RWPE2 (cell line): ENCODE measurements around the gene HDAC11.

Experiments
- ATAC-seq: fragments of 200-7000 bp; cut with Tn5 transposase; 3 replicates; pipeline ENCODE4 v1.9.1; 2021; ENCODE audit warnings: low read depth
- DNase-seq: peaks from one replicate; pipeline ENCODE4 v3.0.0-alpha.2; 2020; ENCODE audit warnings: low spot score
- H3K27ac ChIP-seq: fragments of 450-650 bp; 2 replicates; pipeline ENCODE4 v1.5.1; 2017; ENCODE audit warnings: mild to moderate bottlenecking; ENCODE audit not compliant: poor library complexity, severe bottlenecking
- H3K27me3 ChIP-seq: fragments of 250-450 bp; sonication (Bioruptor Pico); 2 replicates; pipeline ENCODE4 v1.5.1; 2021; ENCODE audit warnings: mild to moderate bottlenecking, moderate library complexity; ENCODE audit not compliant: insufficient read depth, poor library complexity, severe bottlenecking
- H3K36me3 ChIP-seq: fragments of 250-450 bp; sonication (Bioruptor Pico); 2 replicates; pipeline ENCODE4 v1.5.1; 2020; ENCODE audit warnings: low read depth, mild to moderate bottlenecking, moderate library complexity
- H3K4me1 ChIP-seq: fragments of 250-450 bp; sonication (Bioruptor Pico); 2 replicates; pipeline ENCODE4 v1.5.1; 2021; ENCODE audit warnings: mild to moderate bottlenecking, moderate library complexity; ENCODE audit not compliant: insufficient read depth, poor library complexity, severe bottlenecking
- H3K4me3 ChIP-seq: fragments of 250-450 bp; sonication (Bioruptor Pico); 2 replicates; pipeline ENCODE4 v1.5.1; 2021; ENCODE audit warnings: mild to moderate bottlenecking, moderate library complexity; ENCODE audit not compliant: severe bottlenecking
- H3K9me3 ChIP-seq: fragments of 250-450 bp; sonication (Bioruptor Pico); 2 replicates; pipeline ENCODE4 v1.5.1; 2021; ENCODE audit warnings: mild to moderate bottlenecking, moderate library complexity; ENCODE audit not compliant: severe bottlenecking
- TF ChIP-seq, protein P1 (sequence below): fragments of 450-650 bp; IDR thresholded peaks from one replicate; pipeline ENCODE4 v1.5.1; 2017; ENCODE audit warnings: mild to moderate bottlenecking, moderate library complexity; ENCODE audit not compliant: poor library complexity, severe bottlenecking

Gene HDAC11

DNA sequence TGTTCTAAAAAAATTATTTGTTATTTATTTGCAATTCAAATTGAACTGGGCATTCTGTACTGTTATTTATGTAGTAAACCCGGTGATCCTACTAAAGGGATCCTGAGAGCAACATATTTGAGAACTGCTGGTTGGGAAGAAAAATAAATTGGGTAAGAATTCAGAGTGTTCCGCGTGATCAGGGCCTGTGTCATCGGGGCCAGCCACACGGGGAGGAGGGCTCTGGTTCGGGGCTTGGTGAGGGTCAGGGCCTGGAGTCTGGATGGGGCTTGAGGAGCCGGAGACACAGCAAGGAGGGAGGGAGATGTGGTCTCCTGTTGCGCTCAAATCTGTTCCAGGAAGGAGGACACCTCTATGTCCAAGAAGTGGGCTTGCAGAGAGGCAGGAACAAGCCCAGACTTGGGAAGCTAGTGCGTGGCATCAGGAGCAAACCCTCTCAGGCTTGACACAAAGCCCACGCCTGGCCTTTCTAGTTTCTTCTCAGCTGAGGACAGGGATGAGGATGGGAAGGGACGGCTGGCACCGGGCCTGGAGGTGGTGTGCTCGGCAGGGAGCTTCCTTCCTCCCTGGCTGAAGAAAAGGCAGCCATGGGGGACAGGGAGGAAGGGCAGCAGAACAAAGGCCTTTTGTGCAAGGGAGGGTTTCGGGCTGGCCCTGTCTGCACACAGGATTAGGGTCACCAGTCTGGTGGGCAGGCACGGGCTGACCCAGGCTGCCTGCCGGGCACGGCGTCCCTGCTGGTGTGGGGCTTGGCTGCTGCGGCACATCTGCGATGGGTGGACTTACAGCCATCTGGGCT is 45.9 kb downstream of the HDAC11 start:
- DNase-seq, result peak; percentile 49
- TF ChIP-seq, protein P1, sequence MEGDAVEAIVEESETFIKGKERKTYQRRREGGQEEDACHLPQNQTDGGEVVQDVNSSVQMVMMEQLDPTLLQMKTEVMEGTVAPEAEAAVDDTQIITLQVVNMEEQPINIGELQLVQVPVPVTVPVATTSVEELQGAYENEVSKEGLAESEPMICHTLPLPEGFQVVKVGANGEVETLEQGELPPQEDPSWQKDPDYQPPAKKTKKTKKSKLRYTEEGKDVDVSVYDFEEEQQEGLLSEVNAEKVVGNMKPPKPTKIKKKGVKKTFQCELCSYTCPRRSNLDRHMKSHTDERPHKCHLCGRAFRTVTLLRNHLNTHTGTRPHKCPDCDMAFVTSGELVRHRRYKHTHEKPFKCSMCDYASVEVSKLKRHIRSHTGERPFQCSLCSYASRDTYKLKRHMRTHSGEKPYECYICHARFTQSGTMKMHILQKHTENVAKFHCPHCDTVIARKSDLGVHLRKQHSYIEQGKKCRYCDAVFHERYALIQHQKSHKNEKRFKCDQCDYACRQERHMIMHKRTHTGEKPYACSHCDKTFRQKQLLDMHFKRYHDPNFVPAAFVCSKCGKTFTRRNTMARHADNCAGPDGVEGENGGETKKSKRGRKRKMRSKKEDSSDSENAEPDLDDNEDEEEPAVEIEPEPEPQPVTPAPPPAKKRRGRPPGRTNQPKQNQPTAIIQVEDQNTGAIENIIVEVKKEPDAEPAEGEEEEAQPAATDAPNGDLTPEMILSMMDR, result no peak
- Histone ChIP-seq H3K27ac (peak overlapping the region; percentile 45), H3K36me3 (no peaks in the 10 kb centered on the region), H3K4me1 (peaks cover 11% of the 10 kb centered on the region), H3K4me3 (no peak overlapping the region), H3K27me3 (no peaks in the 10 kb centered on the region), H3K9me3 (no peaks in the 10 kb centered on the region)
- ATAC-seq, result peak; percentile 68

DNA sequence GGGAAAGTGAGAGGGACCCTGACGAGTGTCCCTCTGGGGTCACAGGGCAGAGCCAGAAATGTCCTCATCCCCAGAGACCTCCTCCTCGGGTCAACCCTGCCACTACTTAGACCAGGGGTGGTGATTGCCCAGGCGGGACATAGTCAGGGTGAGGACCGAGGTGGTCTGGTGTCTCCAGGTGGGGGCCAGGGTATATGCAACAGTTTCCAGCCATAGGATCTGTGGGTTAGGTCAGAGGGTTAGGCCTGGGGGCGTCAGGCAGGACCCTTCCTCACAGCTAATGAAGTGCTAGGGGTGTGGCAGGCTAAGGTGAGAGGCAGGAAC is 46.5 kb downstream of the HDAC11 start:
- ATAC-seq, result no peak
- Histone ChIP-seq H3K9me3 (no peaks in the 10 kb centered on the region), H3K4me1 (peaks cover 11% of the 10 kb centered on the region), H3K27me3 (no peaks in the 10 kb centered on the region), H3K27ac (peak overlapping the region; percentile 45), H3K4me3 (no peak overlapping the region), H3K36me3 (no peaks in the 10 kb centered on the region)
- DNase-seq, result no peak
- TF ChIP-seq, protein P1, result no peak

DNA sequence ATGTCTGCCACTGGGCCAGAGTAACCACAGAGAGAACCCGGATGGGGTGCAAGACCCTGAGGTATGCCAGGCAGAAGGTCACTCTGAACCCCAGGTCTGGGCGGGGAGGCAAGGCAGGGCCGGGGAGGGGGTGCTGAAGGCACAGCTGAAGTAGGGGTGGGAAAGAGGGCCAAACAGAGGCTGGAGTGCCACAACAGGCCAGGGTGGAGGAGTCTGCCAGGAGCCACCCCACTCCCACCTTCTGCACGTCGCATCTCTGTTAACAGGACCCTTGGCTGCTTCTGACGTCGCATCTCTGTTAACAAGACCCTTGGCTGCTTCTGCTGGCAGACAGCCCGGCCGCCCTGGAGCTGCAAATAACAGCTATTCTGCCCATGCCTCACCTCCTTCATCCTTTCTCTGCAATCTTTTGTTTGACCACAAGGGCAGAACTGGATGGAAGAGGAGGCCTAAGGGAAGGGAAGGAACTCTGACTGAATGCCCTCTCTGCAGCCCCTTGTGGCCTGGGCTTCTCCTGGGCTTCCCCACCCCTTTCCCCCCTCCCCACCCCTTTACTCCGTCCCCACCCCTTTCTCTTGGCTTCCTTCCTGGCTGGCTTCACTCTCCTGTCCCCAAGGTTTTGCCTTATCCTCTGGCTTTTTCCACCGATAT is 48.2 kb downstream of the HDAC11 start:
- Histone ChIP-seq H3K36me3 (no peaks in the 10 kb centered on the region), H3K4me3 (no peak overlapping the region), H3K27ac (no peak overlapping the region), H3K4me1 (peaks cover 11% of the 10 kb centered on the region), H3K9me3 (no peaks in the 10 kb centered on the region), H3K27me3 (no peaks in the 10 kb centered on the region)
- TF ChIP-seq, protein P1, result peak; percentile 19
- ATAC-seq (peak; percentile 64; the same call in 2 of the 3 replicates), DNase-seq (no peak)

DNA sequence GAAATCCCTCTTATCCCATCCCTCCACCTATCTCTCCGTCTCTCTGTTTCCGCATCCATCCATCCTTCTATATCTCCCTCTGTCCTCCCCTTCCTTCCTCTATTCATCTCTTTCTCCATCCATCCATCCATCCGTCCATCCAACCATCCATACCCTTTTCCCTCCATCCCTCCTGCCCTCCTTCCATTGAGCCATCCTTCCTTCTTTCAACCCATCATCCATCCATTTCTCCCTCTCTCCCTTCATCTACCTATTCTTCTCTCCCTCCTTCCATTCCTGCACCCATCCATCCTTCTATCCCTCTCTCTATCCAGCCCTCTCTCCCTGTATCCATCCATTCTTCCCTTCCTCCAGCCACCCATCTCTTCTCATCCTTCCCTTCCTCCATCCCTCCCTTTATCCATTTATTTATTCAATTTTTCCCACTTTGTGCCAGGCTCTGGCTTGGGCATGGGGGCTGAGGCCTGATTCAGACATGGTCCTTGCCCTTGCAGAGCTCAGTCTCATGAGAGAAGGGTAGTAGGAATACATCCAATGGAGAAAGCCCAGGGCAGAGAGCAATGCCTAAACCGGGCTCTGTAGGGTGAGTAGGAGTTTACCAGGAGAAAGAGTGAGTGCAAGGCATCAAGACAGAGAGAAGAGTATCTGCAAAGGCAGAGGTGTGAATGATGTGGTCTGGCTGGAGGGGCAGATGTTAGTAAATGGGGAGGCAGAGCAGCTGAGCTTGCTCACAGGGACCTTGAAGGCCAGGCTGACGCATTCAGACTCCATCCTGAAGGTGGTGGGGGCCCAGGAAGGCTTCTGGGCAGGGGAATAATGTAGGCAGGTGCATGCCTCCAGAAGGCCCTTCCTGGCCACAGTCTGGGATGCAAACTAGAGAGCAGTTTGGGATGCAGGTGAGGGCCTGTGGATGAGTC is 49.3 kb downstream of the HDAC11 start:
- H3K27me3 ChIP-seq, result no peaks in the 10 kb centered on the region
- TF ChIP-seq, protein P1, result no peak
- no peak overlapping the region for H3K4me3 ChIP-seq
- DNase-seq, result no peak
- H3K27ac ChIP-seq, result no peak overlapping the region
- peaks cover 17% of the 10 kb centered on the region for H3K4me1 ChIP-seq
- H3K36me3 ChIP-seq, result no peaks in the 10 kb centered on the region
- ATAC-seq, result no peak
- H3K9me3 ChIP-seq, result no peaks in the 10 kb centered on the region
